ENCODE results near the gene HOOK2. TPM values are rescaled to one million over a fixed set of nuclear protein-coding genes. Genes with fewer than 3 reads are reported as not detected.

Gene HOOK2
- total and polyA plus RNA-seq, 9 of the 15 experiments (the other 6 are each of a cell fraction or from before 2014, with no cell fraction given): 1.3 to 17.2 (median 9.9) TPM

DNA sequence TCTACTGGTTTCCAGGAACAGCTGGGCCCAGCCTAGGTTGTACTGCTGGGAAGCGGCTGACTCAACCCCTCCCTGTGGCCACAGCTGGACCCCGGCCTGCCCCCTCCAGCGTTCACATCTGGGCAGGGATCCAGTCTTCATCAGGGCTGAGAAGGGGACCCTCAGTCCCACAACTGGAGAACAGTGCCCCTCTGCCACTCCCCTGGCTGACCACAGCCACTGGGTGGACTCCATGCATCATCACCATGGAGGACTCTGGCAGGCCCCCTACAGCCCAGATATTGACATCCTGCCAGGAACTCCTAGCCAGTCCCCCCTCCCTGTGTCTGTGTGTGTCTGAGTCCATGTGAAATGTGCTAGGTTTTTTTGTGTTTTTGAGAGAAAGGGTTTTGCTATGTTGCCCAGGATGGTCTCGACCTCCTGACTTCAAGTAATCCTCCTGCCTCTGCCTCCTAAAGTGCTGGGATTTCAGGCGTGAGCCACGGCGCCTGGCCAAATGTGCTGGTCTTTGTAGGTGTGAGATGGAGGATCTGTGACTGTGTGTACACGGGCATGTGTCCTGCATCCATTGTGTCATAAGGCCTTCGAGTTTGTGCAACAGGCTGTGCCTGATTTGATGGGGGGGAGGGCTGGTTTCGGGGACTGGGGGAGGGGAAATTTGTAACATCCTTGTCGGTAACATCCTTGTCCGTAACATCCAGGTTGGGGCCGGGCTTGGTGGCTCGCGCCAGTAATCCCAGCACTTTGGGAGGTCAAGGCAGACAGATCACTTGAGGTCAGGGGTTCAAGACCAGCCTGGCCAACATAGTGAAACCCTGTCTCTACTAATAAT is 4.0 kb upstream of the HOOK2 start (continued):
- no peak for TF ChIP-seq ZNF318 (IDR thresholded peaks at IDR 0.05; ENCODE audit: borderline replicate concordance in 1 of 2, low read depth in 1 of 2)
- peak; percentile 90 for TF ChIP-seq NFIC (IDR thresholded peaks at IDR 0.05)
- no peak for TF ChIP-seq MAFF (IDR thresholded peaks at IDR 0.05; ENCODE audit: low read length)
- 0 out of 4 replicates have a peak, but pooled peaks of 1 of the 2 experiments have one; percentile 30 for TF ChIP-seq TEAD1 (CRISPR knock-in tag; IDR thresholded peaks at IDR 0.05)
- TF ChIP-seq ZNF124 (CRISPR knock-in tag; IDR thresholded peaks at IDR 0.05): no peak
- TF ChIP-seq SRSF3 (IDR thresholded peaks at IDR 0.05; ENCODE audit: insufficient read depth, low read length): no peak
